Measurements from ENCODE around the gene OPN1MW2.
"Not testable (repeated sequence)": the region's sequence is repeated elsewhere in the genome, so short reads cannot be mapped to it uniquely, and the experiment has no call there.

The OPN1MW2 gene

GRCh38 chrX:154226706-154227105, 7.2 kb downstream of the OPN1MW2 start:
- DNase-seq (ENCODE audit: low read depth); H3K27me3 ChIP-seq (replicated peaks; ENCODE audit: control insufficient read depth, insufficient read depth, low read length); H3K4me1 ChIP-seq (ENCODE audit: control insufficient read depth, insufficient read depth, low read length); H3K9me3 ChIP-seq (ENCODE audit: control insufficient read depth, low read length); H3K4me3 ChIP-seq (ENCODE audit: low read length); H3K9ac ChIP-seq (ENCODE audit: low read length); H3K36me3 ChIP-seq (ENCODE audit: control insufficient read depth, insufficient read depth, low read length, severe bottlenecking): not testable (repeated sequence)

- H3K36me3 ChIP-seq (ENCODE audit: control insufficient read depth, insufficient read depth, low read length, severe bottlenecking); H3K27me3 ChIP-seq (replicated peaks; ENCODE audit: control insufficient read depth, insufficient read depth, low read length); H3K9me3 ChIP-seq (ENCODE audit: control insufficient read depth, low read length); H3K4me3 ChIP-seq (ENCODE audit: low read length); H3K4me1 ChIP-seq (ENCODE audit: control insufficient read depth, insufficient read depth, low read length); H3K9ac ChIP-seq (ENCODE audit: low read length); DNase-seq (ENCODE audit: low read depth): not testable (repeated sequence)
These were observed 11.9 kb downstream of the OPN1MW2 start for GRCh38 chrX:154231443-154231842.

- H3K9ac ChIP-seq (ENCODE audit: low read length); H3K4me1 ChIP-seq (ENCODE audit: control insufficient read depth, insufficient read depth, low read length); H3K27me3 ChIP-seq (replicated peaks; ENCODE audit: control insufficient read depth, insufficient read depth, low read length); H3K36me3 ChIP-seq (ENCODE audit: control insufficient read depth, insufficient read depth, low read length, severe bottlenecking); H3K9me3 ChIP-seq (ENCODE audit: control insufficient read depth, low read length); DNase-seq (ENCODE audit: low read depth); H3K4me3 ChIP-seq (ENCODE audit: low read length): not testable (repeated sequence)
These were observed 14.1 kb downstream of the OPN1MW2 start for GRCh38 chrX:154233620-154234019.

GRCh38 chrX:154238939-154239559, 19.5 kb downstream of the OPN1MW2 start:
- not testable (repeated sequence) for H3K4me3 ChIP-seq (ENCODE audit: low read length); DNase-seq (ENCODE audit: low read depth); H3K27me3 ChIP-seq (replicated peaks; ENCODE audit: control insufficient read depth, insufficient read depth, low read length); H3K9ac ChIP-seq (ENCODE audit: low read length); H3K36me3 ChIP-seq (ENCODE audit: control insufficient read depth, insufficient read depth, low read length, severe bottlenecking); H3K9me3 ChIP-seq (ENCODE audit: control insufficient read depth, low read length); H3K4me1 ChIP-seq (ENCODE audit: control insufficient read depth, insufficient read depth, low read length)

- H3K4me1 ChIP-seq (ENCODE audit: control insufficient read depth, insufficient read depth, low read length); H3K9ac ChIP-seq (ENCODE audit: low read length); DNase-seq (ENCODE audit: low read depth): not testable (repeated sequence)
These were observed 20.5 kb downstream of the OPN1MW2 start for GRCh38 chrX:154239982-154240503.

GRCh38 chrX:154247377-154248045, 28.0 kb downstream of the OPN1MW2 start:
- not testable (repeated sequence) for DNase-seq (ENCODE audit: low read depth); H3K27me3 ChIP-seq (replicated peaks; ENCODE audit: control insufficient read depth, insufficient read depth, low read length); H3K9me3 ChIP-seq (ENCODE audit: control insufficient read depth, low read length); H3K9ac ChIP-seq (ENCODE audit: low read length); H3K36me3 ChIP-seq (ENCODE audit: control insufficient read depth, insufficient read depth, low read length, severe bottlenecking); H3K4me3 ChIP-seq (ENCODE audit: low read length); H3K4me1 ChIP-seq (ENCODE audit: control insufficient read depth, insufficient read depth, low read length)

More at GRCh38 chrX:154239982-154240503, 20.5 kb downstream of the OPN1MW2 start:
- H3K27me3 ChIP-seq (replicated peaks; ENCODE audit: control insufficient read depth, insufficient read depth, low read length); H3K36me3 ChIP-seq (ENCODE audit: control insufficient read depth, insufficient read depth, low read length, severe bottlenecking); H3K4me3 ChIP-seq (ENCODE audit: low read length); H3K9me3 ChIP-seq (ENCODE audit: control insufficient read depth, low read length): not testable (repeated sequence)

- H3K4me3 ChIP-seq (ENCODE audit: low read length); H3K27me3 ChIP-seq (replicated peaks; ENCODE audit: control insufficient read depth, insufficient read depth, low read length); DNase-seq (ENCODE audit: low read depth); H3K4me1 ChIP-seq (ENCODE audit: control insufficient read depth, insufficient read depth, low read length); H3K9me3 ChIP-seq (ENCODE audit: control insufficient read depth, low read length); H3K36me3 ChIP-seq (ENCODE audit: control insufficient read depth, insufficient read depth, low read length, severe bottlenecking); H3K9ac ChIP-seq (ENCODE audit: low read length): not testable (repeated sequence)
These were observed 28.5 kb downstream of the OPN1MW2 start for GRCh38 chrX:154248076-154248475.

- H3K27me3 ChIP-seq (replicated peaks; ENCODE audit: control insufficient read depth, insufficient read depth, low read length); H3K36me3 ChIP-seq (ENCODE audit: control insufficient read depth, insufficient read depth, low read length, severe bottlenecking); H3K4me1 ChIP-seq (ENCODE audit: control insufficient read depth, insufficient read depth, low read length); H3K9me3 ChIP-seq (ENCODE audit: control insufficient read depth, low read length); H3K4me3 ChIP-seq (ENCODE audit: low read length); H3K9ac ChIP-seq (ENCODE audit: low read length); DNase-seq (ENCODE audit: low read depth): not testable (repeated sequence)
These were observed 37.7 kb downstream of the OPN1MW2 start, which contains the start of gene OPN1MW3 for GRCh38 chrX:154257282-154257681. TSS of gene OPN1MW3 (plus strand) at chrX:154257582. CDS start at chrX:154257620, 38 bp downstream.

- not testable (repeated sequence) for H3K4me3 ChIP-seq (ENCODE audit: low read length); H3K27me3 ChIP-seq (replicated peaks; ENCODE audit: control insufficient read depth, insufficient read depth, low read length); H3K9ac ChIP-seq (ENCODE audit: low read length); H3K4me1 ChIP-seq (ENCODE audit: control insufficient read depth, insufficient read depth, low read length); DNase-seq (ENCODE audit: low read depth); H3K9me3 ChIP-seq (ENCODE audit: control insufficient read depth, low read length); H3K36me3 ChIP-seq (ENCODE audit: control insufficient read depth, insufficient read depth, low read length, severe bottlenecking)
These were observed 39.2 kb downstream of the OPN1MW2 start for GRCh38 chrX:154258711-154259110.

GRCh38 chrX:154263072-154263471, 43.5 kb downstream of the OPN1MW2 start:
- H3K4me1 ChIP-seq (ENCODE audit: control insufficient read depth, insufficient read depth, low read length); DNase-seq (ENCODE audit: low read depth); H3K4me3 ChIP-seq (ENCODE audit: low read length); H3K9me3 ChIP-seq (ENCODE audit: control insufficient read depth, low read length); H3K9ac ChIP-seq (ENCODE audit: low read length); H3K36me3 ChIP-seq (ENCODE audit: control insufficient read depth, insufficient read depth, low read length, severe bottlenecking); H3K27me3 ChIP-seq (replicated peaks; ENCODE audit: control insufficient read depth, insufficient read depth, low read length): not testable (repeated sequence)

GRCh38 chrX:154269245-154269644, 49.7 kb downstream of the OPN1MW2 start:
- not testable (repeated sequence) for H3K9ac ChIP-seq (ENCODE audit: low read length); H3K4me1 ChIP-seq (ENCODE audit: control insufficient read depth, insufficient read depth, low read length); H3K4me3 ChIP-seq (ENCODE audit: low read length); H3K27me3 ChIP-seq (replicated peaks; ENCODE audit: control insufficient read depth, insufficient read depth, low read length); DNase-seq (ENCODE audit: low read depth); H3K9me3 ChIP-seq (ENCODE audit: control insufficient read depth, low read length); H3K36me3 ChIP-seq (ENCODE audit: control insufficient read depth, insufficient read depth, low read length, severe bottlenecking)
